Liver (tissue), 9 donors: Measurements from ENCODE around the gene LAMC2. TPM values are rescaled to one million over a fixed set of nuclear protein-coding genes. Genes with fewer than 3 reads are reported as not detected.

ENCODE experiments used
- DNase-seq: peaks from one replicate; pipeline ENCODE4 v3.0.0-alpha.2; 2017; ENCODE audit warnings: low spot score
- H3K27ac ChIP-seq, 2 donors: one replicate each; pipeline ENCODE4 v1.7.0; 2013; ENCODE audit warnings: inconsistent platforms in 2 of 2, low read length in 2 of 2, control low read depth in 1 of 2, low read depth in 1 of 2, mild to moderate bottlenecking in 1 of 2
- H3K27me3 ChIP-seq, 4 donors: one replicate each; pipeline versions ENCODE4 v1.6.1 to v1.7.0; 2013; ENCODE audit warnings: low read length in 3 of 4, inconsistent platforms in 1 of 4, mild to moderate bottlenecking in 1 of 4, moderate library complexity in 1 of 4; ENCODE audit not compliant: control insufficient read depth in 4 of 4, insufficient read depth in 4 of 4
- H3K36me3 ChIP-seq, 4 donors: one replicate each; pipeline versions ENCODE4 v1.6.1 to v1.7.0; 2013; ENCODE audit warnings: low read length in 3 of 4, mild to moderate bottlenecking in 3 of 4, low read depth in 1 of 4, moderate library complexity in 1 of 4; ENCODE audit not compliant: control insufficient read depth in 4 of 4, insufficient read depth in 3 of 4
- H3K4me1 ChIP-seq, 4 donors: one replicate each; pipeline versions ENCODE4 v1.6.1 to v1.7.0; 2013; ENCODE audit warnings: low read length in 3 of 4, mild to moderate bottlenecking in 3 of 4, moderate library complexity in 1 of 4; ENCODE audit not compliant: control insufficient read depth in 4 of 4, insufficient read depth in 4 of 4
- H3K4me3 ChIP-seq, 3 donors: one replicate each; pipeline versions ENCODE4 v1.6.1 to v1.7.0; 2013; ENCODE audit warnings: low read length in 3 of 3, control low read depth in 1 of 3, low read depth in 1 of 3, mild to moderate bottlenecking in 1 of 3
- H3K9ac ChIP-seq, 2 donors: one replicate each; pipeline ENCODE4 v1.7.0; 2013; ENCODE audit warnings: low read length in 2 of 2, mild to moderate bottlenecking in 2 of 2, moderate library complexity in 2 of 2, control low read depth in 1 of 2, low read depth in 1 of 2
- H3K9me3 ChIP-seq, 4 donors: one replicate each; pipeline versions ENCODE4 v1.6.1 to v1.7.0; 2013; ENCODE audit warnings: low read length in 3 of 4; ENCODE audit not compliant: control insufficient read depth in 4 of 4
- EGR1 ChIP-seq, 2 donors: IDR thresholded peaks; 2 replicates each; pipeline ENCODE4 v1.6.1; 2016 to 2018; ENCODE audit warnings: antibody characterized with exemption in 2 of 2, low read depth in 2 of 2
- FOXA1 ChIP-seq: IDR thresholded peaks from 2 replicates; pipeline ENCODE4 v1.6.1; 2016; ENCODE audit warnings: antibody characterized with exemption
- GABPA ChIP-seq, 2 donors: IDR thresholded peaks in 1 of 2; conservative IDR thresholded peaks in 1 of 2; 2 replicates each; pipeline ENCODE4 v1.6.1; 2016; ENCODE audit warnings: antibody characterized with exemption in 2 of 2, mild to moderate bottlenecking in 1 of 2, moderate library complexity in 1 of 2
- HNF4A ChIP-seq, 2 donors: conservative IDR thresholded peaks; 2 replicates each; pipeline ENCODE4 v1.6.1; 2016; ENCODE audit warnings: antibody characterized with exemption in 2 of 2, mild to moderate bottlenecking in 2 of 2
- JUND ChIP-seq, 2 donors: IDR thresholded peaks; 2 replicates each; pipeline ENCODE4 v1.6.1; 2016; ENCODE audit warnings: antibody characterized with exemption in 2 of 2
- RXRA ChIP-seq, 2 donors: IDR thresholded peaks; 2 replicates each; pipeline ENCODE4 v1.6.1; 2017 to 2018; ENCODE audit warnings: antibody characterized with exemption in 2 of 2, mild to moderate bottlenecking in 1 of 2
- SP1 ChIP-seq: IDR thresholded peaks from 2 replicates; pipeline ENCODE4 v1.6.1; 2018; ENCODE audit warnings: antibody characterized with exemption, mild to moderate bottlenecking
- YY1 ChIP-seq: IDR thresholded peaks from 2 replicates; pipeline ENCODE4 v1.6.1; 2016; ENCODE audit warnings: antibody characterized with exemption, mild to moderate bottlenecking
- WGBS: extraction: QIAGEN DNeasy Blood & Tissue Kit; methylation state at CpG from one replicate; pipeline ENCODE4 v1.1.7; 2013; 5-methylcytosine and 5-hydroxymethylcytosine counted together
- polyA plus RNA-seq, 2 donors: library from polyadenylated mRNA; stranded (reverse) in 1 of 2; unstranded in 1 of 2; fragments of 200-250 nt in 1 of 2; fragments of >200 nt in 1 of 2; fragmentation: Nextera tagmentation in 1 of 2; extraction: Ambion mirVana in 1 of 2; gene quantifications; one replicate each; pipeline versions ENCODE4 v1.2.1 to v1.2.3, GENCODE V29; 2013 to 2015
- total RNA-seq, 2 donors: library from RNA; depleted of rRNA; stranded (reverse); fragments of >200 nt; gene quantifications; one replicate each; pipeline ENCODE4 v1.2.3, GENCODE V29; 2014
- TF ChIP-seq, protein P1 (sequence below): IDR thresholded peaks from 2 replicates; pipeline ENCODE4 v1.6.1; 2016; ENCODE audit warnings: antibody characterized with exemption
- TF ChIP-seq, protein P2 (sequence below): IDR thresholded peaks from 2 replicates; pipeline ENCODE4 v1.6.1; 2016; ENCODE audit warnings: antibody characterized with exemption, mild to moderate bottlenecking
- TF ChIP-seq, protein P3 (sequence below): IDR thresholded peaks from 2 replicates; pipeline ENCODE4 v1.6.1; 2016; ENCODE audit warnings: antibody characterized with exemption
- donor health status: healthy.
- donor health status: healthy.
- donor health status: healthy.
- donor health status: healthy.
- donor health status: healthy.

The LAMC2 gene
- total and polyA plus RNA-seq, 4 donors, result 0.05 to 0.42 (median 0.16) TPM

DNA sequence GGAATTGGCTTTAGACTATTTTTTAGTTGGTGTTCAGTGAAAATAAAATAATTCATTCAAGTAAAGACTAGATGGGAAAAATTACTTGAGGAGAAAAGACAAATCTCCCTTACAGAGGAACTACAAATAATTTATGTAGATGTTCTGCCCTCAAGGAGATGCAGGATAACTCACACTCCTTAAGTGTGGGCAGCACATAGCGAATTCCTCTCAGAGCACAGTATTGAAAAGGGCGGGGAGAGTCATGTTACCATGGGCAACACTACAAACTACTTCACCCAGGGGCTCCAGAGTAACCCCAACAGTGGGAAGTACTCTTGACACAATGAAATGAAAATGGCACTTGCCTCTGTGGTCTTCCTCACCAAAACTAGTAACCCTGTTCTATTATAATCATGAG is 20.6 kb upstream of the LAMC2 start:
- DNase-seq, result no peak
- Histone ChIP-seq H3K9me3 (no peaks in the 10 kb centered on the region), H3K4me3 (no peak overlapping the region), H3K4me1 (no peaks in the 10 kb centered on the region), H3K27me3 (no peaks in the 10 kb centered on the region), H3K27ac (no peak overlapping the region), H3K36me3 (no peaks in the 10 kb centered on the region), H3K9ac (no peak overlapping the region)
- 91% methylated on average over 2 of the region's 2 CpGs for WGBS
- TF ChIP-seq, protein P1, sequence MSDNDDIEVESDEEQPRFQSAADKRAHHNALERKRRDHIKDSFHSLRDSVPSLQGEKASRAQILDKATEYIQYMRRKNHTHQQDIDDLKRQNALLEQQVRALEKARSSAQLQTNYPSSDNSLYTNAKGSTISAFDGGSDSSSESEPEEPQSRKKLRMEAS, result no peak
- TF ChIP-seq RXRA (IDR thresholded peaks at IDR 0.05), result no peak
- no peak for TF ChIP-seq GABPA (IDR thresholded peaks at IDR 0.05 in 1 of 2, conservative IDR thresholded peaks at IDR 0.05 in 1 of 2)
- TF ChIP-seq, protein P2, sequence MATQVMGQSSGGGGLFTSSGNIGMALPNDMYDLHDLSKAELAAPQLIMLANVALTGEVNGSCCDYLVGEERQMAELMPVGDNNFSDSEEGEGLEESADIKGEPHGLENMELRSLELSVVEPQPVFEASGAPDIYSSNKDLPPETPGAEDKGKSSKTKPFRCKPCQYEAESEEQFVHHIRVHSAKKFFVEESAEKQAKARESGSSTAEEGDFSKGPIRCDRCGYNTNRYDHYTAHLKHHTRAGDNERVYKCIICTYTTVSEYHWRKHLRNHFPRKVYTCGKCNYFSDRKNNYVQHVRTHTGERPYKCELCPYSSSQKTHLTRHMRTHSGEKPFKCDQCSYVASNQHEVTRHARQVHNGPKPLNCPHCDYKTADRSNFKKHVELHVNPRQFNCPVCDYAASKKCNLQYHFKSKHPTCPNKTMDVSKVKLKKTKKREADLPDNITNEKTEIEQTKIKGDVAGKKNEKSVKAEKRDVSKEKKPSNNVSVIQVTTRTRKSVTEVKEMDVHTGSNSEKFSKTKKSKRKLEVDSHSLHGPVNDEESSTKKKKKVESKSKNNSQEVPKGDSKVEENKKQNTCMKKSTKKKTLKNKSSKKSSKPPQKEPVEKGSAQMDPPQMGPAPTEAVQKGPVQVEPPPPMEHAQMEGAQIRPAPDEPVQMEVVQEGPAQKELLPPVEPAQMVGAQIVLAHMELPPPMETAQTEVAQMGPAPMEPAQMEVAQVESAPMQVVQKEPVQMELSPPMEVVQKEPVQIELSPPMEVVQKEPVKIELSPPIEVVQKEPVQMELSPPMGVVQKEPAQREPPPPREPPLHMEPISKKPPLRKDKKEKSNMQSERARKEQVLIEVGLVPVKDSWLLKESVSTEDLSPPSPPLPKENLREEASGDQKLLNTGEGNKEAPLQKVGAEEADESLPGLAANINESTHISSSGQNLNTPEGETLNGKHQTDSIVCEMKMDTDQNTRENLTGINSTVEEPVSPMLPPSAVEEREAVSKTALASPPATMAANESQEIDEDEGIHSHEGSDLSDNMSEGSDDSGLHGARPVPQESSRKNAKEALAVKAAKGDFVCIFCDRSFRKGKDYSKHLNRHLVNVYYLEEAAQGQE, result no peak
- no peak for TF ChIP-seq SP1
- TF ChIP-seq YY1, result no peak
- TF ChIP-seq HNF4A (conservative IDR thresholded peaks at IDR 0.05), result no peak
- no peak for TF ChIP-seq JUND (IDR thresholded peaks at IDR 0.05)

DNA sequence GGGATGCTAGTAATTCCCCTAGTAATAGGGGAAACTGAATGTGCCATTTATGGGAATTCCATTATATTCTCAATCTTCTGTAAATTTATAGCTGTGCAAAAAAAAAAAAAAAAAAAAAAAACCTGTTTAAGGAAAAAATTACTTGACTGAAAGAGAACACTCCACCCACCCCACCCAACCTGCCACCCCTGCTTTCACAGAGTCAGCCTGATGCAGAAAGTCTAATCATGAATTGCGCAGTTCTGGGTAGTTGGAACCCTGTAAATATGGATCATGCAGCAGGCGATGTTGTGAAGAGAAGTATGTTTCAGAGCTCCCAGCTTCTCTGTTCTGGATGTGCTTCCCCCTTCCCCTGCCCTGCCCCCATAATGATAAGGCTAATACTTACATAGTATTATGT is 19.6 kb upstream of the LAMC2 start:
- no peak for TF ChIP-seq RXRA (IDR thresholded peaks at IDR 0.05)
- no peak for TF ChIP-seq EGR1 (IDR thresholded peaks at IDR 0.05; ENCODE audit: low read depth in 2 of 2)
- no peak for TF ChIP-seq FOXA1
- TF ChIP-seq, protein P2, result no peak
- TF ChIP-seq, protein P3, sequence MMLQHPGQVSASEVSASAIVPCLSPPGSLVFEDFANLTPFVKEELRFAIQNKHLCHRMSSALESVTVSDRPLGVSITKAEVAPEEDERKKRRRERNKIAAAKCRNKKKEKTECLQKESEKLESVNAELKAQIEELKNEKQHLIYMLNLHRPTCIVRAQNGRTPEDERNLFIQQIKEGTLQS, result no peak
- 95% methylated on average over 2 of the region's 2 CpGs for WGBS
- no peaks in the 10 kb centered on the region for H3K36me3 ChIP-seq

More for the DNA sequence above, 19.6 kb upstream of the LAMC2 start:
- no peak overlapping the region for H3K4me3 ChIP-seq
- H3K4me1 ChIP-seq, result no peaks in the 10 kb centered on the region
- H3K27me3 ChIP-seq, result no peaks in the 10 kb centered on the region
- DNase-seq, result no peak
- H3K9ac ChIP-seq, result no peak overlapping the region
- no peaks in the 10 kb centered on the region for H3K9me3 ChIP-seq
- H3K27ac ChIP-seq, result no peak overlapping the region
